BJ (cell line): ENCODE measurements around the gene RAP1B. TPM values are rescaled to one million over a fixed set of nuclear protein-coding genes. Genes with fewer than 3 reads are reported as not detected.

ENCODE experiments used
- CTCF ChIA-PET: fragments of 350-600 bp; formaldehyde crosslinking; extraction: SDS; loops from one replicate; lab custom pipeline; 2021; ENCODE audit warnings: antibody characterized with exemption, inconsistent platforms; lab: Yijun Ruan, JAX
- POLR2A ChIA-PET: fragments of 300-600 bp; sonication (Branson Sonifier 250); formaldehyde crosslinking; extraction: SDS; loops from one replicate; lab custom pipeline; 2021; ENCODE audit warnings: antibody characterized with exemption; lab: Charles Lee
- DNase-seq: peaks from one replicate; pipeline ENCODE4 v3.0.0-alpha.2; 2011; ENCODE audit warnings: low read depth
- H3K27me3 ChIP-seq: 2 replicates; pipeline ENCODE4 v1.6.0; 2011; ENCODE audit warnings: low read length; ENCODE audit not compliant: control insufficient read depth, insufficient read depth
- H3K36me3 ChIP-seq: 2 replicates; pipeline ENCODE4 v1.5.1; 2011; ENCODE audit warnings: low read length; ENCODE audit not compliant: control insufficient read depth, insufficient read depth
- H3K4me3 ChIP-seq: 2 replicates; pipeline ENCODE4 v1.5.1; 2011; ENCODE audit warnings: low read depth, mild to moderate bottlenecking, control low read depth, low read length
- CTCF ChIP-seq: IDR thresholded peaks from 2 replicates; pipeline ENCODE4 v1.5.1; 2011; ENCODE audit warnings: low read depth, mild to moderate bottlenecking, control low read depth, inconsistent platforms, low read length, moderate library complexity; ENCODE audit not compliant: insufficient read depth
- polyA plus RNA-seq: library from polyadenylated mRNA; depleted of rRNA; stranded (reverse); fragments of >200 nt; gene quantifications from 2 replicates; pipeline ENCODE4 v1.2.3, GENCODE V29; 2011

RAP1B gene
- polyA plus RNA-seq, 1 experiment = 210 TPM

- TF ChIP-seq CTCF = no peak
- H3K4me3 ChIP-seq = no peak overlapping the region
- ChIA-PET POLR2A (no interaction called here), CTCF (interaction anchor here (0.6 to 0.9 kb wide), 2 partner anchors 11 to 59 kb away, joined by 3 read pairs; no protein-coding TSS in a partner anchor)
- no peak for DNase-seq
- no peaks in the 10 kb centered on the region for H3K27me3 ChIP-seq
- no peaks in the 10 kb centered on the region for H3K36me3 ChIP-seq
These were observed 8.8 kb downstream of the RAP1B start for GRCh38 chr12:68619541-68619940.

GRCh38 chr12:68620519-68621471 is 10.1 kb downstream of the RAP1B start:
- TF ChIP-seq CTCF = no peak
- no peak for DNase-seq
- POLR2A ChIA-PET = interaction anchor here (0.6 kb wide), 1 partner anchor 26 kb away, joined by 3 read pairs; no protein-coding TSS in a partner anchor
- CTCF ChIA-PET = interaction anchor here (0.9 kb wide), 1 partner anchor 256 kb away, joined by 4 read pairs; no protein-coding TSS in a partner anchor
- Histone ChIP-seq H3K4me3 (no peak overlapping the region), H3K36me3 (no peaks in the 10 kb centered on the region), H3K27me3 (no peaks in the 10 kb centered on the region)

- Histone ChIP-seq H3K36me3 (no peaks in the 10 kb centered on the region), H3K27me3 (no peaks in the 10 kb centered on the region), H3K4me3 (no peak overlapping the region)
- ChIA-PET CTCF (no interaction called here), POLR2A (interaction anchor here (0.6 kb wide), 1 partner anchor 26 kb away, joined by 3 read pairs; no protein-coding TSS in a partner anchor)
- no peak for TF ChIP-seq CTCF
- no peak for DNase-seq
These were observed 10.9 kb downstream of the RAP1B start for GRCh38 chr12:68621472-68622081.

GRCh38 chr12:68622250-68622649 is 11.6 kb downstream of the RAP1B start:
- Histone ChIP-seq H3K27me3 (no peaks in the 10 kb centered on the region), H3K4me3 (no peak overlapping the region), H3K36me3 (no peaks in the 10 kb centered on the region; the same call in 1 of the 2 replicates)
- ChIA-PET POLR2A (no interaction called here), CTCF (interaction anchor here (1.4 kb wide), 1 partner anchor 10 kb away, joined by 3 read pairs; no protein-coding TSS in a partner anchor)
- TF ChIP-seq CTCF = no peak
- DNase-seq = no peak

GRCh38 chr12:68623059-68623458 is 12.4 kb downstream of the RAP1B start:
- Histone ChIP-seq H3K4me3 (no peak overlapping the region), H3K36me3 (no peaks in the 10 kb centered on the region; the same call in 1 of the 2 replicates), H3K27me3 (no peaks in the 10 kb centered on the region)
- POLR2A ChIA-PET = no interaction called here
- CTCF ChIA-PET = interaction anchor here (1.4 kb wide), 1 partner anchor 11 kb away, joined by 3 read pairs; no protein-coding TSS in a partner anchor
- no peak for TF ChIP-seq CTCF
- no peak for DNase-seq
